ENCODE data around the gene PLCH1.

- TF ChIP-seq SIN3A (IDR thresholded peaks at IDR 0.05; ENCODE audit: borderline replicate concordance, insufficient read depth, low read length) (no peak), POLR2AphosphoS5 (IDR thresholded peaks at IDR 0.05; ENCODE audit: low read depth, low read length) (no peak)
Measured at GRCh38 chr3:155651489-155652218, 93.2 kb downstream of the PLCH1 start.
